Non-pigmented ciliary epithelial cell (primary cell): Measurements from ENCODE around the gene CENPT.

Experiments
- DNase-seq: peaks from one replicate; pipeline ENCODE4 v3.0.0-alpha.2; 2010; ENCODE audit warnings: low read depth

The CENPT gene

GRCh38 chr16:67847064-67847861 is at the start of gene CENPT:
Gene CENPT, minus strand, starts transcription at chr16:67847693. Its CDS starts 13,834 bp downstream, at chr16:67833859.
- DNase-seq: no peak

- DNase-seq: no peak
These were observed 49.7 kb upstream of the CENPT start for GRCh38 chr16:67897231-67897630.

- DNase-seq: no peak
These were observed 46.4 kb upstream of the CENPT start for GRCh38 chr16:67893743-67894399.

GRCh38 chr16:67892899-67893742 is 45.6 kb upstream of the CENPT start, which contains the start of gene PSKH1:
Gene PSKH1, plus strand, starts transcription at chr16:67893254. Its CDS starts 15,496 bp downstream, at chr16:67908750.
- peak; percentile 66 for DNase-seq

GRCh38 chr16:67892375-67892774 is 44.9 kb upstream of the CENPT start:
- DNase-seq: no peak

- DNase-seq: no peak
These were observed 40.8 kb upstream of the CENPT start for GRCh38 chr16:67888331-67888730.

GRCh38 chr16:67886387-67886786 is 38.9 kb upstream of the CENPT start:
- no peak for DNase-seq

GRCh38 chr16:67885976-67886375 is 38.5 kb upstream of the CENPT start:
- no peak for DNase-seq

GRCh38 chr16:67885545-67885944 is 38.1 kb upstream of the CENPT start:
- DNase-seq: no peak

- DNase-seq: peak; percentile 64
These were observed 37.2 kb upstream of the CENPT start, which contains the start of gene NRN1L for GRCh38 chr16:67884684-67885083. Gene NRN1L, plus strand, starts transcription at chr16:67884885. Its CDS starts 19 bp downstream, at chr16:67884904.

- DNase-seq: no peak
These were observed 36.4 kb upstream of the CENPT start for GRCh38 chr16:67883872-67884261.

- no peak for DNase-seq
These were observed 35.8 kb upstream of the CENPT start for GRCh38 chr16:67883146-67883871.

- DNase-seq: no peak
These were observed 35.1 kb upstream of the CENPT start for GRCh38 chr16:67882374-67883145.

- DNase-seq: no peak
These were observed 34.2 kb upstream of the CENPT start for GRCh38 chr16:67881621-67882161.

GRCh38 chr16:67880584-67880983 is 33.1 kb upstream of the CENPT start:
- no peak for DNase-seq

GRCh38 chr16:67879936-67880335 is 32.4 kb upstream of the CENPT start:
- no peak for DNase-seq

- DNase-seq: no peak
These were observed 32.0 kb upstream of the CENPT start for GRCh38 chr16:67879462-67879861.

GRCh38 chr16:67878846-67879245 is 31.4 kb upstream of the CENPT start:
- no peak for DNase-seq

- DNase-seq: no peak
These were observed 30.7 kb upstream of the CENPT start for GRCh38 chr16:67878232-67878631.

- DNase-seq: no peak
These were observed 29.6 kb upstream of the CENPT start for GRCh38 chr16:67877064-67877463.

- no peak for DNase-seq
These were observed 26.9 kb upstream of the CENPT start for GRCh38 chr16:67874372-67874771.
